ENCODE data around the gene TSSK3.

TSSK3 gene, protein sequence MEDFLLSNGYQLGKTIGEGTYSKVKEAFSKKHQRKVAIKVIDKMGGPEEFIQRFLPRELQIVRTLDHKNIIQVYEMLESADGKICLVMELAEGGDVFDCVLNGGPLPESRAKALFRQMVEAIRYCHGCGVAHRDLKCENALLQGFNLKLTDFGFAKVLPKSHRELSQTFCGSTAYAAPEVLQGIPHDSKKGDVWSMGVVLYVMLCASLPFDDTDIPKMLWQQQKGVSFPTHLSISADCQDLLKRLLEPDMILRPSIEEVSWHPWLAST

DNA sequence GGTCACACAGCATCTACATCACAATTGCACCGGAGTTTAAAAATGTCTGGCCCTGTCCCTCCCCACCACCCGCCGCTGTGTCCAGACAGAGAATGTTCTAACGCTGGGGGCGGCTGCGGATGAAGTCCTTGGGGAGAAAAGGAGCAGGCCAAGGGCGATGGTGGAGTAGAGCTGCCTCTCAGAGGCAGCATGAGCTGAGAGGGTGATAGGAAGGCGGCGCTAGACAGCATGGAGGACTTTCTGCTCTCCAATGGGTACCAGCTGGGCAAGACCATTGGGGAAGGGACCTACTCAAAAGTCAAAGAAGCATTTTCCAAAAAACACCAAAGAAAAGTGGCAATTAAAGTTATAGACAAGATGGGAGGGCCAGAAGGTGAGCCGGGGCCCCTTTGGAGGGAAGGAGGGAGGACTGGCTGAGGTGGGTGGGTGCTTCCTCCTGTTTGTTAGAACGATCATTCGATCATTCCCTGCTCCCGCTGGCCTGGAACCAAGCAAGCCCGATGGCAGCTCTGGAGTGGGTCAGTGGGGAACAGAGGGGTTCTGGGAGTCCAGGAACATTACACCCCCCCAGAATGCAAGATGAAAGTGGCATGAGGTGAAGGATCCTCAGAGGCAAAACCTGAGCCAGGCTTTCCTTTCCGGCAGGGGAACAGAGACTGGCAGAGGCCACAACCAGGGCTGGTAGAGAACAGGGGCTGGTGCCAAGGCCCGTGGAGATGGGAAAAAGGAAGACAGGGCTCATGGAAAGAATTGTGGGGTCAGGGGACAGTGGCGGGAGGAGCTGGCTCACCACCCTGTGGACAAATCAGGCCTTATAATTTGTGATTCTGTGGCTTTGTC is at the start of gene TSSK3, which contains the start of gene FAM229A:
TSSK3 (plus strand) TSS at position 66 of the 840 bp plus-strand sequence; CDS start at position 229, 163 bp downstream.
FAM229A (minus strand) TSS at position 12 of the 840 bp plus-strand sequence. CDS start 394 bp downstream, outside the sequence.
- Histone ChIP-seq H3K9ac (ENCODE audit: low read depth, low read length, poor library complexity, severe bottlenecking) (no peak within 1 kb of the TSS), H3K4me3 (ENCODE audit: low read length, poor library complexity, severe bottlenecking) (no peak within 1 kb of the TSS), H3K4me1 (ENCODE audit: insufficient read depth, low read length, poor library complexity, severe bottlenecking) (peaks cover 8% of the 10 kb centered on the region), H3K36me3 (ENCODE audit: insufficient read depth, low read length) (peaks cover 12% of the 10 kb centered on the region; the same call in 1 of the 2 replicates), H3K9me3 (ENCODE audit: insufficient read depth, low read depth, low read length) (no peaks in the 10 kb centered on the region), H2AFZ (ENCODE audit: low read length) (no peak within 1 kb of the TSS), H3K4me2 (ENCODE audit: low read depth, low read length, poor library complexity, severe bottlenecking) (no peak within 1 kb of the TSS), H3K79me2 (ENCODE audit: insufficient read depth, low read length) (no peaks in the 10 kb centered on the region), H3F3A (ENCODE audit: low read depth) (no peaks in the 10 kb centered on the region), H4K20me1 (ENCODE audit: insufficient read depth, low read length, poor library complexity, severe bottlenecking) (no peaks in the 10 kb centered on the region), H3K27me3 (ENCODE audit: insufficient read depth, low read length, poor library complexity, severe bottlenecking) (no peaks in the 10 kb centered on the region), H3K9me2 (replicated peaks; ENCODE audit: low read depth, low read length) (no peaks in the 10 kb centered on the region)
- no peak for TF ChIP-seq EZH2phosphoT487 (IDR thresholded peaks at IDR 0.05; ENCODE audit: borderline replicate concordance)
- TF ChIP-seq, protein P1, sequence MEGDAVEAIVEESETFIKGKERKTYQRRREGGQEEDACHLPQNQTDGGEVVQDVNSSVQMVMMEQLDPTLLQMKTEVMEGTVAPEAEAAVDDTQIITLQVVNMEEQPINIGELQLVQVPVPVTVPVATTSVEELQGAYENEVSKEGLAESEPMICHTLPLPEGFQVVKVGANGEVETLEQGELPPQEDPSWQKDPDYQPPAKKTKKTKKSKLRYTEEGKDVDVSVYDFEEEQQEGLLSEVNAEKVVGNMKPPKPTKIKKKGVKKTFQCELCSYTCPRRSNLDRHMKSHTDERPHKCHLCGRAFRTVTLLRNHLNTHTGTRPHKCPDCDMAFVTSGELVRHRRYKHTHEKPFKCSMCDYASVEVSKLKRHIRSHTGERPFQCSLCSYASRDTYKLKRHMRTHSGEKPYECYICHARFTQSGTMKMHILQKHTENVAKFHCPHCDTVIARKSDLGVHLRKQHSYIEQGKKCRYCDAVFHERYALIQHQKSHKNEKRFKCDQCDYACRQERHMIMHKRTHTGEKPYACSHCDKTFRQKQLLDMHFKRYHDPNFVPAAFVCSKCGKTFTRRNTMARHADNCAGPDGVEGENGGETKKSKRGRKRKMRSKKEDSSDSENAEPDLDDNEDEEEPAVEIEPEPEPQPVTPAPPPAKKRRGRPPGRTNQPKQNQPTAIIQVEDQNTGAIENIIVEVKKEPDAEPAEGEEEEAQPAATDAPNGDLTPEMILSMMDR (conservative IDR thresholded peaks at IDR 0.05; ENCODE audit: low read length), result no peak

DNA sequence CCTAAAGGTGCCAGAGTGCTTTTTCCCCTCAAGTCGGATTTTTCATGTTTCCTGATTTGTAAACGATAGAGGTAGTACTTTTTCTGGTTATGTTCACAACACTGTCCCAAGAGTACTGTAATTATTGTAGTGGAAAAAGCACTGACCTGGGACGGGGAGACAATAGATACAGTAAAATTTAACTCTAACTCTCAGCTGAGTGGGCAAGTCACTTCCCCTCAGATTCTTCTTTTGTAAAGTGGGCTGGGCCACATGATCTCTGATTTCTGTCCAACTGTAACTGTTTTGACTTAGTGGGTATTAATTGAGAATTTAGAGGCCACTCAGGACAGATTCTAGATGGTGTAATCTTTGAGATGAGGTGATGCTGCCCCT is 45.4 kb upstream of the TSSK3 start:
- Histone ChIP-seq H2AFZ (ENCODE audit: low read length) (no peak overlapping the region), H3K4me2 (ENCODE audit: low read depth, low read length, poor library complexity, severe bottlenecking) (no peak overlapping the region), H3K4me3 (ENCODE audit: low read length, poor library complexity, severe bottlenecking) (no peak overlapping the region), H3K9ac (ENCODE audit: low read depth, low read length, poor library complexity, severe bottlenecking) (no peak overlapping the region), H3F3A (ENCODE audit: low read depth) (no peaks in the 10 kb centered on the region), H3K27me3 (ENCODE audit: insufficient read depth, low read length, poor library complexity, severe bottlenecking) (no peaks in the 10 kb centered on the region), H3K9me3 (ENCODE audit: insufficient read depth, low read depth, low read length) (no peaks in the 10 kb centered on the region), H3K36me3 (ENCODE audit: insufficient read depth, low read length) (peaks cover 63% of the 10 kb centered on the region), H3K79me2 (ENCODE audit: insufficient read depth, low read length) (peaks cover 64% of the 10 kb centered on the region), H3K4me1 (ENCODE audit: insufficient read depth, low read length, poor library complexity, severe bottlenecking) (peaks cover 7% of the 10 kb centered on the region), H4K20me1 (ENCODE audit: insufficient read depth, low read length, poor library complexity, severe bottlenecking) (peaks cover 34% of the 10 kb centered on the region), H3K9me2 (replicated peaks; ENCODE audit: low read depth, low read length) (no peaks in the 10 kb centered on the region)
- TF ChIP-seq, protein P1 (conservative IDR thresholded peaks at IDR 0.05; ENCODE audit: low read length), result no peak
- no peak for TF ChIP-seq EZH2phosphoT487 (IDR thresholded peaks at IDR 0.05; ENCODE audit: borderline replicate concordance)

DNA sequence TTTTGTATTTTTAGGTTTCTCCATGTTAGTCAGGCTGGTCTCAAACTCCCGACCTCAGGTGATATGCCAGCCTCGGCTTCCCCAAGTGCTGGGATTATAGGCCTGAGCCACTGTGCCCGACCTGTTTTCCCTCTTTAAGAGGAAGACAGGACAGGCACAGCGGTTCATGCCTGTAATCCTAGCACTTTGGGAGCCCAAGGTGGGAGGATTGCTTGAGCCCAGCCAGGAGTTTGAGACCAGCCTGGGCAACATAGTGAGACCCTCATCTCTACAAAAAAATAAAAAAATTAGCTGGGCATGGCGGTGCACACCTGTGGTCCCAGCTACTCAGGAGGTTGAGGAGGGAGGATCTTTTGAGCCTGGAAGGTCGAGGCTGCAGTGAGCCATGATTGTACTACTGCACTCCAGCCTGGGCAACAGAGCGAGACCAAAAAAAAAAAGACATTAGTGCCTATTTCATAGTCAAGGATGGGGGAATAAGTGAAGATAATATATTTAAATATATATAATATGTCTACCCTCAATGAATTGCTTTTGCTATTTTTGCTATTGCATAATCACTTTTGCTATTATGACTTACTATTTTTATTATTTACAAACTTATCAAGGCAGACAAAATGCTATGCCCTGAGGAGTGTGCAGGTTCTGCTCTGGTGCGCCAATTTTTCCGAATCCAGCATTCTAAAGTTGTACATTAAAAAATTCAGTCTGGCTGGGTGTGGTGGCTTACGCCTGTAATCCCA is 44.0 kb upstream of the TSSK3 start:
- H4K20me1 ChIP-seq (ENCODE audit: insufficient read depth, low read length, poor library complexity, severe bottlenecking), result peaks cover 38% of the 10 kb centered on the region

More for the DNA sequence above, 44.0 kb upstream of the TSSK3 start:
- Histone ChIP-seq H3F3A (ENCODE audit: low read depth) (no peaks in the 10 kb centered on the region), H3K9ac (ENCODE audit: low read depth, low read length, poor library complexity, severe bottlenecking) (no peak overlapping the region), H3K79me2 (ENCODE audit: insufficient read depth, low read length) (peaks cover 62% of the 10 kb centered on the region), H3K4me3 (ENCODE audit: low read length, poor library complexity, severe bottlenecking) (no peak overlapping the region), H2AFZ (ENCODE audit: low read length) (no peak overlapping the region), H3K9me2 (replicated peaks; ENCODE audit: low read depth, low read length) (no peaks in the 10 kb centered on the region), H3K36me3 (ENCODE audit: insufficient read depth, low read length) (peaks cover 71% of the 10 kb centered on the region), H3K27me3 (ENCODE audit: insufficient read depth, low read length, poor library complexity, severe bottlenecking) (no peaks in the 10 kb centered on the region), H3K4me2 (ENCODE audit: low read depth, low read length, poor library complexity, severe bottlenecking) (no peak overlapping the region), H3K9me3 (ENCODE audit: insufficient read depth, low read depth, low read length) (no peaks in the 10 kb centered on the region), H3K4me1 (ENCODE audit: insufficient read depth, low read length, poor library complexity, severe bottlenecking) (peaks cover 7% of the 10 kb centered on the region)
- TF ChIP-seq, protein P1 (conservative IDR thresholded peaks at IDR 0.05; ENCODE audit: low read length), result no peak
- TF ChIP-seq EZH2phosphoT487 (IDR thresholded peaks at IDR 0.05; ENCODE audit: borderline replicate concordance), result no peak
